ENCODE data around the gene RECK. TPM values are rescaled to one million over a fixed set of nuclear protein-coding genes. Genes with fewer than 3 reads are reported as not detected.

RECK gene
- total RNA-seq, 4 donors from 2014 or later, result 2.9 to 4.1 (median 3.5) TPM

- no peaks in the 10 kb centered on the region for H3K36me3 ChIP-seq
- H3K27ac ChIP-seq, result peak overlapping the region in 3 of 4 donors; percentile 27 to 58 (median 35)
Measured at GRCh38 chr9:36149197-36149596, 112.5 kb downstream of the RECK start.

GRCh38 chr9:36150574-36151315 lies 114.0 kb downstream of the RECK start:
- Histone ChIP-seq H3K27ac (peak overlapping the region in 2 of 4 donors; percentile 24 to 44), H3K9me3 (no peaks in the 10 kb centered on the region), H3K36me3 (no peaks in the 10 kb centered on the region), H3K4me3 (no peak overlapping the region), H3K4me1 (peaks cover 7 to 8% of the 10 kb centered on the region in 2 donors), H3K27me3 (no peaks in the 10 kb centered on the region)
- ATAC-seq (no peak), DNase-seq (no peak)
- TF ChIP-seq POLR2A (IDR thresholded peaks at IDR 0.05), result no peak
- TF ChIP-seq CTCF (IDR thresholded peaks at IDR 0.05 in 4 of 5, conservative IDR thresholded peaks at IDR 0.05 in 1 of 5), result no peak
- intact Hi-C loops (cut with DNase I; ENCODE audit: low total_unique reads), result no loop called here
- in situ Hi-C loops (cut with MboI; ENCODE audit: low sequenced_read_pairs in 4 of 4), result no loop called here

More at GRCh38 chr9:36149197-36149596, 112.5 kb downstream of the RECK start:
- DNase-seq, result no peak
- Histone ChIP-seq H3K4me1 (peaks cover 5 to 7% of the 10 kb centered on the region in 2 donors), H3K4me3 (no peak overlapping the region), H3K27me3 (peaks cover 0 to 2% (median 0%) of the 10 kb centered on the region in 3 donors), H3K9me3 (no peaks in the 10 kb centered on the region)
- TF ChIP-seq CTCF (IDR thresholded peaks at IDR 0.05 in 4 of 5, conservative IDR thresholded peaks at IDR 0.05 in 1 of 5) (no peak), POLR2A (IDR thresholded peaks at IDR 0.05) (no peak)
- intact Hi-C loops (cut with DNase I; ENCODE audit: low total_unique reads) (no loop called here), in situ Hi-C loops (cut with MboI; ENCODE audit: low sequenced_read_pairs in 4 of 4) (no loop called here)
- no peak for ATAC-seq

- no peaks in the 10 kb centered on the region for H3K27me3 ChIP-seq
- TF ChIP-seq CTCF (IDR thresholded peaks at IDR 0.05 in 4 of 5, conservative IDR thresholded peaks at IDR 0.05 in 1 of 5), result no peak
- TF ChIP-seq POLR2A (IDR thresholded peaks at IDR 0.05), result no peak
- intact Hi-C loops (cut with DNase I; ENCODE audit: low total_unique reads) (no loop called here), in situ Hi-C loops (cut with MboI; ENCODE audit: low sequenced_read_pairs in 4 of 4) (no loop called here)
- H3K4me1 ChIP-seq, result peaks cover 7 to 8% of the 10 kb centered on the region in 2 donors
- H3K27ac ChIP-seq, result peak overlapping the region in 3 of 4 donors; percentile 24 to 44 (median 36)
- H3K4me3 ChIP-seq, result no peak overlapping the region
- no peak for ATAC-seq
- no peaks in the 10 kb centered on the region for H3K9me3 ChIP-seq
- H3K36me3 ChIP-seq, result no peaks in the 10 kb centered on the region
- DNase-seq, result no peak
Measured at GRCh38 chr9:36151316-36152210, 114.8 kb downstream of the RECK start.

GRCh38 chr9:36152741-36153438 lies 116.2 kb downstream of the RECK start:
- Histone ChIP-seq H3K4me1 (peaks cover 5 to 8% of the 10 kb centered on the region in 2 donors), H3K36me3 (no peaks in the 10 kb centered on the region)
- no peak for ATAC-seq

More at GRCh38 chr9:36152741-36153438, 116.2 kb downstream of the RECK start:
- TF ChIP-seq CTCF (IDR thresholded peaks at IDR 0.05 in 4 of 5, conservative IDR thresholded peaks at IDR 0.05 in 1 of 5), result no peak
- TF ChIP-seq POLR2A (IDR thresholded peaks at IDR 0.05), result no peak
- Histone ChIP-seq H3K9me3 (no peaks in the 10 kb centered on the region), H3K4me3 (no peak overlapping the region), H3K27ac (peak overlapping the region in 2 of 4 donors; percentile 41 to 59), H3K27me3 (no peaks in the 10 kb centered on the region)
- in situ Hi-C loops (cut with MboI; ENCODE audit: low sequenced_read_pairs in 4 of 4), result no loop called here
- intact Hi-C loops (cut with DNase I; ENCODE audit: low total_unique reads), result no loop called here
- no peak for DNase-seq
